NCI-H2196 (cell line): ENCODE measurements around the gene PDXK.
"Not testable (repeated sequence)": the region's sequence is repeated elsewhere in the genome, so short reads cannot be mapped to it uniquely, and the experiment has no call there.

ENCODE experiments used
- DNase-seq: peaks from one replicate; lab custom pipeline; 2025; ENCODE audit not compliant: unreplicated experiment; lab: John Stamatoyannopoulos, UW

PDXK gene

GRCh38 chr21:43697758-43698643, 20.9 kb upstream of the PDXK start:
- no peak for DNase-seq

- not testable (repeated sequence) for DNase-seq
Observed at GRCh38 chr21:43699492-43699777, 19.5 kb upstream of the PDXK start.

GRCh38 chr21:43699933-43700599, 18.9 kb upstream of the PDXK start:
- no peak for DNase-seq

GRCh38 chr21:43701936-43702784, 16.8 kb upstream of the PDXK start:
- no peak for DNase-seq

GRCh38 chr21:43702785-43703034, 16.2 kb upstream of the PDXK start:
- DNase-seq = no peak

- DNase-seq = no peak
Observed at GRCh38 chr21:43703035-43703880, 15.7 kb upstream of the PDXK start.

GRCh38 chr21:43707462-43707861, 11.5 kb upstream of the PDXK start:
- DNase-seq = no peak

GRCh38 chr21:43708745-43709381, 10.1 kb upstream of the PDXK start:
- DNase-seq = no peak

- peak; percentile 56 for DNase-seq
Observed at GRCh38 chr21:43712268-43712942, 6.5 kb upstream of the PDXK start.

- DNase-seq = not testable (repeated sequence)
Observed at GRCh38 chr21:43713123-43713522, 5.8 kb upstream of the PDXK start.

- DNase-seq = no peak
Observed at GRCh38 chr21:43716376-43717165, 2.4 kb upstream of the PDXK start.

- no peak for DNase-seq
Observed at GRCh38 chr21:43717166-43717853, 1.6 kb upstream of the PDXK start.

GRCh38 chr21:43717967-43718871, 710 bp upstream of the PDXK start:
- DNase-seq = no peak

GRCh38 chr21:43719748-43720538, 1.0 kb downstream of the PDXK start:
- DNase-seq = no peak

GRCh38 chr21:43720539-43721166, 1.7 kb downstream of the PDXK start:
- DNase-seq = no peak

- DNase-seq = no peak
Observed at GRCh38 chr21:43721206-43721605, 2.3 kb downstream of the PDXK start.
